ENCODE results near the gene NPL.

GRCh38 chr1:182770232-182770631 is 19.3 kb upstream of the NPL start:
- TF ChIP-seq CTCF (conservative IDR thresholded peaks at IDR 0.05; ENCODE audit: low read length) (no peak), EZH2phosphoT487 (IDR thresholded peaks at IDR 0.05; ENCODE audit: borderline replicate concordance, low read depth, low read length) (no peak)

Data from OCI-LY7 (cell line).